Stimulated activated CD8-positive, alpha-beta memory T cell treated with anti-CD3 and anti-CD28 coated beads, Interleukin-7, amount 100 ng/mL, for 1 hour (primary cell): ENCODE results near the gene TM9SF3.

Experiments used
- DNase-seq, 2 donors: peaks; one replicate each; pipeline ENCODE4 v3.0.0-alpha.2; 2020; ENCODE audit warnings: low read depth in 2 of 2

The TM9SF3 gene

GRCh38 chr10:96586419-96587263 lies at the start of gene TM9SF3:
TM9SF3 (minus strand) TSS chr10:96587012; CDS start chr10:96586835, 177 bp downstream.
- DNase-seq: peak; percentile 81 to 86

DNA sequence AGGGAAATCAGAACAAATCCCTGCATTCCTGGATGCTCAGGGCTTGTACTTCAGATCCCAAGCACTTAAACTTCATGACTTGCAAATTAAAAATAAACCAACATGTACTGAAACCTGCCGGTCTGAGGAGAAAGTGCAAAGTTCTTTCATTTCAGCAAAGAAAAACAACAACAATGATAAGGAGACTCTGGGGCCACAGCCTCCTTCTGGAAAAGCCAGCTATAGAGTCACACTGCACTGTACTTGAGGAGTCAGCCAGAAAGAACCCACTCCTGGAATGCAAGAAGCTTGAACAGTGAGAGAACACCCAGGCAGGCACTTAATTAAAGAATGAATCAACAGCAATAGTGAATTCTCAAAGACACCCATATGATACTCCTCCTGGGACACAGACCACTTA lies 49.7 kb upstream of the TM9SF3 start:
- no peak for DNase-seq

- DNase-seq: no peak
These were observed 46.3 kb upstream of the TM9SF3 start for GRCh38 chr10:96632974-96633710.

DNA sequence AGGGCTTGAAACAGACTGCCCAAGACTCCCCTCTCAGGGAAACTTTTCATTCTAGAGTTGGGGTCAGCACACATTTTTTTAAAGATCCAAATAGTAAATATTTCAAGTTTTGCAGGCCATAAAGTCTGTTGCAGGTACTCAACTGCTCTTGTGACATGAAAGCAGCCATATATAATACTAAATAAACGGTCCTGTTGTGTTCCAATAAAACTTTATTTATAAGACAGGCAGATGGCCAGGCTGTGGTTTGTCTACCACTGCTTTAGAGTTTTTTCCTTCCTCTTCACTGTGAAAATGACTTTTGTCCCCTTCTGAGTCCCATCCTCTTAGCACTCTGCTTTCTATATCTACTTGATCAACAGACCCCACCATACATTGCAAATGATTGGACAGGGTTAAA lies 40.5 kb upstream of the TM9SF3 start:
- DNase-seq: no peak

DNA sequence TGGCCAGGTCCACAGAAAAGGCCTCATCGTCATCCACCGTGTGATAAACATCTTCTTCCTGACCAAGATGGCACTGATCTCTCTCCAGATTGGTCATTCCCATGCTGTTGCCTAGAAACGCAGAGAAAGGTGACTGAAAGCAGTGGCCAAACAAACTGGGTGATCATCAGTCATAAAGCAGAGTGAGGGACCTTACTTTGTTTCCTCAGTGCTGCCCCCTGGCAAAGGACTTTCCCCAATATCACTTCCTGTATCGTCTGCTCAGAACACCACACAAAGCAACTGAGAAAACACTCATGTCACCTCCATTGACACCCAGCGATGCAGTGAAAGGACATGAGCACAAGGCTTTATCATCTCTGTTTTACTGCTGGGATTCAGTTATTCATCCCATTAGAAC lies 40.0 kb upstream of the TM9SF3 start:
- no peak for DNase-seq

GRCh38 chr10:96625173-96625572 lies 38.4 kb upstream of the TM9SF3 start:
- DNase-seq: no peak

DNA sequence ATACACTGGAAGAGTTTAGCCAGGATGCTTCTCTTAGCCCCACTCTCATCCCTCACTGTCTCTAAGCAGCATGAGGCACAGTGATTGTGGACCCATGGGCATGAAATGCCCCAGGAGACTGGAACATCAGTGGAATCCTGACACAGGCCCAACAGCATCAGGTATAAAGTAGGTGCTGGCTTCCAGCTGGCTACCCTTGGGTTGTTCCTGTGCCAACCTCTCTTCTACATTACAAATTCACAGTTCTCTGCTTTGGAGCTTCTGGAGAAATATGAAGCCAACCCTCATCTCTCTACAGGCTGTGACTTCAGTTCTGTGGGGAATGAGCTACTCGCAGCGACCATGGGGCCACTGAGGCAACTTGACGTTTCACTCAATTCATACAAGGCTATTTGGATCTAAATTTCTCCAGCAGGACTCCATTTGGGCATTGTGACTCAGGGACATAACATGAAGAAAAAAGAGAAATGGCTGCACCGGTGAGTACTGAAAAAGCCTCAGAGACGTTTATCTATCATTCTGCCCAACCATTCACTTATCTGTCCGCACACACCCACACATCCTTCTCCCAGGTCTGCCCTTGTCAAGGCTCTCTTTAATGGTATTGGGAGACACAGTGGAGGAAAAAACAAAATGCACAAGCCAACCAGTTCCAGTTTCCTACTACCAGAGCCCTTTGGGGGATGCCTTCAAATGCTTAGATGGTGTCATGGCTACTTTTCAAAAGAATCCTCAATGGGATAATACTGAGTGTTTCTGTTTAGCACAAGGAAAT lies 35.4 kb upstream of the TM9SF3 start:
- no peak for DNase-seq

GRCh38 chr10:96619796-96620773 lies 33.3 kb upstream of the TM9SF3 start:
- no peak for DNase-seq

GRCh38 chr10:96619120-96619519 lies 32.3 kb upstream of the TM9SF3 start:
- DNase-seq: no peak

- DNase-seq: no peak
These were observed 31.8 kb upstream of the TM9SF3 start for GRCh38 chr10:96618653-96619052.

GRCh38 chr10:96616961-96617360 lies 30.1 kb upstream of the TM9SF3 start:
- DNase-seq: no peak

DNA sequence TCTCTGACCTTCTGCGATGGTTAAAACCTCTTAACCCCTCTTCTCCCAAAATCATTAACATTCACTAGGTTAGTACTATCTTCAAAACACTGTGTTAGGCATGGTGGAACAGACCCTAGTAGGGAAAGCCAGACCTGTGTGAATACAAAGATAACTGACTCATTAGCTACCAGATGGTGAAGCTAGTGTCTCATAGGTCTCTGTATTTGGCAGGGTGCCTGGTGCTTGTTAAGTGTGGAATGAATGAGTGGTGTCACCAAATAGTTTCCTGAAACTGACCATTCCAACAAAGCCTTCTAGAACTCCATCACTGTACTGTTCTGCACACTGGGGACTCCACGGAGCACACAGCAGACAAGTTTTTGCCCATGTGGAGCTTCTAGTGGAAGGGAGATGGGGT lies 27.7 kb upstream of the TM9SF3 start:
- DNase-seq: no peak

DNA sequence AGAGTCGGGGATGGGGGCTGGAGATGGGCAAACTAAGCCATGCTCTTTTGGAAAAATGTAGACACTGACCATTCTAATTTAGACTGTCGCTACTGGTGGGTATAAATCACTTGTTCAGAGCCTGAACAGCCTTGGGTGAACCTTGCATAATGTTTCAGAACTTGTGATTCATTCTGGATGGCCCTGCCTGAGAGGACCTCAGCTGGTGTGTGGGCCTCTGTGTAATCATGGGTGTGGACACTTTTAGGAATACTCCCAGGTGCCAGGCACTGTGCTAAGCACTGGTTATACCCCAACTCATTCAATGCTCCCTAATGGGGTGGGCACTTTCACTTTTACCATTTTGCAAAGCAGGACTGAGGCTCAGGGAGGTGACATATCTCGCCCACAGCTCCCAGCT lies 26.8 kb upstream of the TM9SF3 start:
- DNase-seq: no peak

DNA sequence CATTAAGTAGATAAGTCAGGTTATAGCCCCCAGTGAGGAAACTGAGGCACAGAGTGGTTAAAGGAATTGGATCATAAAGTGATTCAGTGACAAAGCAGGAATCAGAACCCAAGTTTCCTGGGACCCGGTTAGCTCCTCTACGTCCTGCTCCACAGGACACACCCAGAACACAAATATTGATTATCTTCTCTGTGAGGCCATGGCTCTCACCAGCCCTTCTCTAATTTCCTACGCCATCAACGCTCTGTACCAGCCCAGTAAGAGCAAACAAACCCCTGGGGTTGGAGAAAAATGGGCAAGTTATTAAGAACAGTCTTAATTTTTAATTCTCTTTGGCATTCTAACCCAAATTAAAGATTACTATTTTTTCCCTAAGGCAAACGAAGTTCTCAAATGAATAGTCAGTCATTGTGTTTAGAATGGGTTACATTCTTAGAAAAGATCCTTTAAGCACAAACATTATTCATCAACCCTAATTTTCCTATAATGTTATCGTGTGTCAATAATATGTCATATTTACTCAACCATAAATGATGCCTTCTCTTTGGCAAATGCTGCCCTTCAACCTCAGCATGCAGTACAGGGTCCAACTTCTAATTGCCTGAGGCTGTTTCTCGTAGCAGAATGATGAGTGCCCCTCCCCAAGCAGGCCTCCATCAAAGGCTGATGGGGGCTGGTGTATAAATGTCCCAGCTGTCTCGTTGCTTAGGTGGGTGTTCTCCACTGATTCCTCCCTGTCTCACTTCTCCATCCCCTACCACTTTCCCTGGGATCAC lies 25.4 kb upstream of the TM9SF3 start:
- no peak for DNase-seq

DNA sequence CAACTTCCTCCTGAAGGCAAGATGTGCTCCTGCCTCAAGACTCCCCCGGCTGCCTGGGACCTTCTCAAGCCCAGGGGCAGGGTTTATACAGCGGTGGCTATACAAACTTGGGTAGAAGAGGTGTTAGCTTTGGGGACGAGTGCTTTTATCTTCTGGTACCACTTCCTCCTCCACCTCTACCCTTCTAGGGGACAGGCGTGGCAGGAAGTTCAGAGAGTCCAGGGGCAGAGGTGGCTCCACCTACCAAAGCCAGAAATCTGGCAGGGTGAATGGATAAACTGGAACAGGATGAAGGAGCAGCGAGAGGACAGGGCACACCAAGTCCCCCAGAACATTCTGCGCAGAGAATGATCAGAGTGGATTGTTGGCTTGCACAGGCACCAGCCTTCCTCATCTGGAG lies 24.0 kb upstream of the TM9SF3 start:
- no peak for DNase-seq

DNA sequence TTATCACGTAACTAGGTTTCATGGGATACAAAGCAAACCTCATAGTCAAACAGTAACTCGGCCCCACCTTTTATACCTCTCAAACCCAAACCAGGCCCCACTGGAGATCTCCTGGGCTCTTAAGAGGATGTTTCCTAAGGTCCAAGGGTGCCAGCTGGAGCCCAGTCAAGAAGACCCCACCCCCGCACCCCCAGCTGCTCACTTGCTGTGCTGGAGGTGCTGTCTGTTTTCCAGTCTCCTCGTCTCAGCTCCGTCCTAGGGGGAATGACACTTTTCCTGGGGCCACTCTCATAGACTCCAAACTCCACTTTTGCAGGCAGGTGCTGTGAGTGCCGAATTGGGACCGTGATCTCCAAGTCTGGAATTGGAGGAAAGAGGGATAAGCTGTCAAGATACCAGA lies 22.7 kb upstream of the TM9SF3 start:
- no peak for DNase-seq

DNA sequence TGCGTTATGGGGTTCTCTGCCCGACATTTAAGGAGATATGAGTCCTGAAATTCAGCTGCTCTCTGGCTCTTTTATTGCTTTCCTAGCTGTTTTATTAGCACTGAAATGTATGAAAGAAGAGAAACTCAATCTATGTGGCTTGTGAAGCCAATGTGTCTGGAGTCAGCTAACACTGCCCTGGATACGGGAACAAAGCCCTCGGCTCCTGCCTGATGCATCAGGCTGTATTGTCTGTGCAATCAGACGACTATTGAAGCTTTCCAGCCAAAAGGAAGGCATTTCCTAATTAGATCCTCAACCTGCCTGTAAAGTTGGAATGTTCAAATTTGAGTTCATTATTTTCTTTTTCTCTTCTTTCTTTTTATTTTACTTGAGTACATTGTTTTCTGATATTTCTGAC lies 22.0 kb upstream of the TM9SF3 start:
- DNase-seq: no peak

- no peak for DNase-seq
These were observed 21.4 kb upstream of the TM9SF3 start for GRCh38 chr10:96608262-96608661.

- DNase-seq: no peak
These were observed 20.1 kb upstream of the TM9SF3 start for GRCh38 chr10:96606946-96607345.

- DNase-seq: no peak
These were observed 19.4 kb upstream of the TM9SF3 start for GRCh38 chr10:96606216-96606615.
